ENCODE measurements around the gene POLR3F.
A peak's percentile ranks its signal among the peaks of the same experiment; 100 is the strongest.
"Not testable (repeated sequence)": the region's sequence is repeated elsewhere in the genome, so short reads cannot be mapped to it uniquely, and the experiment has no call there.

POLR3F gene

GRCh38 chr20:18466894-18467730 lies at the start of gene POLR3F, which contains the start of gene DZANK1:
Gene POLR3F (plus strand): TSS chr20:18467390. CDS start chr20:18467507, 117 bp downstream.
Gene DZANK1 (minus strand): TSS chr20:18467030. CDS start chr20:18465358, 1,672 bp downstream.
- peak; percentile 95 for DNase-seq

GRCh38 chr20:18421608-18422007 lies 45.6 kb upstream of the POLR3F start:
- no peak for DNase-seq

- no peak for DNase-seq
Measured at GRCh38 chr20:18427214-18427613, 40.0 kb upstream of the POLR3F start.

GRCh38 chr20:18428490-18429173 lies 38.6 kb upstream of the POLR3F start:
- DNase-seq = peak; percentile 28

GRCh38 chr20:18430172-18430826 lies 36.9 kb upstream of the POLR3F start:
- DNase-seq = no peak

- no peak for DNase-seq
Measured at GRCh38 chr20:18431206-18431605, 36.0 kb upstream of the POLR3F start.

GRCh38 chr20:18436847-18437246 lies 30.3 kb upstream of the POLR3F start:
- DNase-seq = no peak

GRCh38 chr20:18440403-18440802 lies 26.8 kb upstream of the POLR3F start:
- no peak for DNase-seq

- DNase-seq = no peak
Measured at GRCh38 chr20:18443886-18444285, 23.3 kb upstream of the POLR3F start.

GRCh38 chr20:18456600-18456999 lies 10.6 kb upstream of the POLR3F start:
- DNase-seq = no peak

- no peak for DNase-seq
Measured at GRCh38 chr20:18465536-18466200, 1.5 kb upstream of the POLR3F start.

- no peak for DNase-seq
Measured at GRCh38 chr20:18466574-18466893, 656 bp upstream of the POLR3F start.

- DNase-seq = no peak
Measured at GRCh38 chr20:18477218-18477617, 10.0 kb downstream of the POLR3F start.

- DNase-seq = no peak
Measured at GRCh38 chr20:18477821-18478220, 10.6 kb downstream of the POLR3F start.

GRCh38 chr20:18481596-18481995 lies 14.4 kb downstream of the POLR3F start:
- no peak for DNase-seq

- DNase-seq = no peak
Measured at GRCh38 chr20:18488301-18488700, 21.1 kb downstream of the POLR3F start.

- no peak for DNase-seq
Measured at GRCh38 chr20:18496042-18496441, 28.9 kb downstream of the POLR3F start.

- peak; percentile 72 for DNase-seq
Measured at GRCh38 chr20:18496740-18497592, 29.8 kb downstream of the POLR3F start, which contains the start of gene RBBP9. Gene RBBP9 (minus strand): TSS chr20:18497225. CDS start chr20:18497167, 58 bp downstream.

- no peak for DNase-seq
Measured at GRCh38 chr20:18497603-18498002, 30.4 kb downstream of the POLR3F start.

GRCh38 chr20:18501672-18502071 lies 34.5 kb downstream of the POLR3F start:
- DNase-seq = not testable (repeated sequence)

GRCh38 chr20:18504479-18505060 lies 37.4 kb downstream of the POLR3F start:
- no peak for DNase-seq

- no peak for DNase-seq
Measured at GRCh38 chr20:18506744-18507143, 39.6 kb downstream of the POLR3F start.

Measured in NCI-H226 (cell line).